Measurements from ENCODE around the gene EFHC1.

The EFHC1 gene

DNA sequence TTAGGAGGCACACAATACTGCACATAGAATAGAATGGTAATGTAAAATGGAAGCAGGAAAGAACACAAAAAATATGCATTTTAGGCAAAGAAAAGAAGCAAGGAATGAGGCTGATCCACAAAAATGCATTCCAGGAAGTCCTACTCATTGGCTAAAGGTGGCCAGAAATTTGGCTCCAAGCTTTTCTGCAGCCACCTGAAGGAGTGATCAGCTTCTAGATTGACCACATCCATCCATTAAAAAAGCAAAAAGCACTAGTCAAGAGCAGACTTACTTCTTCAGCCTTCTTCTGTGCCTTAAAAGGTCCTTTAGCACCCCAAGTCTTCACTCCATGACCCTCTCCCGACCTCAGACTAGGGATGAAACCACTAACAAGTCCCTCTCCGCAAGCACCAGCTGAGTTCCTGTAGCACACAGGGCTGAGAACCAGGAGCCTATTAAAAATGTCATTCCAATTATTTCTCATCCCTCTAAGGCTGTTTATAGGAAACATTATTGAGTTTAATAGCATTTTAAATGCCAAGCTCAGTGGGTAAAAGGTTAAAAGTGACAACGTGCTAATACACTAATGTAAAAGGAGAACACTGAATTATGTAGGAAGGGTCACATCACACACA lies 120.3 kb downstream of the EFHC1 start:
- no peak for ATAC-seq (replicated peaks)

GRCh38 chr6:52541135-52541534 lies 121.0 kb downstream of the EFHC1 start:
- Mint-ChIP-seq H3K4me3 (no peak overlapping the region), H3K4me1 (ENCODE audit: low read depth in 2 of 2) (peaks cover 36 to 55% of the 10 kb centered on the region in 2 donors), H3K36me3 (ENCODE audit: insufficient read depth) (peaks cover 6% of the 10 kb centered on the region), H3K9me3 (no peaks in the 10 kb centered on the region), H3K27me3 (no peaks in the 10 kb centered on the region), H3K27ac (no peak overlapping the region)
- ATAC-seq (replicated peaks): no peak
- DNase-seq: no peak

More for the DNA sequence above, 120.3 kb downstream of the EFHC1 start:
- Mint-ChIP-seq H3K4me3 (no peak overlapping the region), H3K27ac (no peak overlapping the region), H3K9me3 (no peaks in the 10 kb centered on the region), H3K36me3 (ENCODE audit: insufficient read depth) (peaks cover 7% of the 10 kb centered on the region), H3K27me3 (no peaks in the 10 kb centered on the region), H3K4me1 (ENCODE audit: low read depth in 2 of 2) (peaks cover 41 to 57% of the 10 kb centered on the region in 2 donors)
- no peak for DNase-seq

DNA sequence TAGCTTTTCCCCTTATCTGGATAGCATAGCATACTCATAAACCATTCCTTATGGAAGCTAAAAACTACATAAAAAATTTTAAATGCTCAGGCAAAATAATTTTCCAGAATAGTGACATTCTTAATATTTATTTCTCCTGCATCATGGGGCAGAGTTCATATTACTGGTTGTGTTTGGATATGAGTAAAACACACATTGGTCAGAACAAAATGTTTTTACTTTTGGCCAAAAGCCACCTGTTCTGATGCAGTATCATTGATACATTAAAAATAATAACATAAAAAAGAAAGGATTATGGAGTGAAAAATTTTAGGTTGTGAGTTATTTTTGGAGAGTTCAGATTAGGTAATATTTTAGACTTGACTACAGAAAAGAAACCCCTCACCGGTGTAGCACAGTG lies 123.1 kb downstream of the EFHC1 start:
- H3K27ac Mint-ChIP-seq: no peak overlapping the region
- no peaks in the 10 kb centered on the region for H3K27me3 Mint-ChIP-seq
- H3K9me3 Mint-ChIP-seq: no peaks in the 10 kb centered on the region
- ATAC-seq (replicated peaks) (no peak), DNase-seq (no peak)
- H3K36me3 Mint-ChIP-seq (ENCODE audit: insufficient read depth): peaks cover 6% of the 10 kb centered on the region
- no peak overlapping the region for H3K4me3 Mint-ChIP-seq
- peaks cover 36 to 61% of the 10 kb centered on the region in 2 donors for H3K4me1 Mint-ChIP-seq (ENCODE audit: low read depth in 2 of 2)

DNA sequence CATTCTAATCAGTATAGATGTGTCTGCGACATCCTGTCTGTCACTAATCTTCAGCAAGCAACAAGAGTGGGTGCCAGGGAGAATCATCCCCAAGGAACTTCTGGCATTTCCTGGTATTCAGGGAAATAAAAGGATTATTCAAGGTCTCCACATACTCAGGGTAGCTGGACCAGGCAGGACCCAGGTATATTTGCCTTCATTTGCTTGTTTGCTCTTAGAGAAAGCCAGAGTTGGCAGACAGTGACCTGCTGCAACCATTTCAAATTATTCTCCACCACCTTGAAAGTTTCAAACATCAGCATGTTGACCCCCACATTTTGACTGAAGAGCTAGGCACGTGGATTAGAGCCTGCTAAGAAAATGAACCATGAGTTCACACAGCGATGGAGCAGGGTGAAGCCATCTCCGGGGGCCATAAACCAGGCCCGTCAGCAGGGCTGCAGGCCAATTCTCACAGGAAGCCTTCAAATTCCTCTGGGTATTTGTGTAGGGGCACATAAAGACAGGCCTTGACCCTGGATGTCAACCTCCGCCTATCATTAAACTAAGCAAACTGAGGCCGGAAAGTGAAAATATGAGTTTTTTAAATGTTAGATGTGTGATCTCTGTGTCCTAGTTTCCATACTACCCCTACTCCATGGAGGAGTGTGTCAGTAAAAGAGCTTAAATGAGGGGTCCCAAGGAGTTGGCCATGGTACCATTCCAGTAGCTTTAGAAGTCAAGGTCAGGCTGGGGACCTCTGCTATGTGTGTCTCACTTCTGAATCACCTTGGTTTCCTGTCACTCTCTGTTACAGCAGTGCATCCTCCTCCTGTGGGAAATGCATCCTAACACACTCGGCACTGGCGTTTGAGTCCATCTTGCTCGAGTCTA lies 123.8 kb downstream of the EFHC1 start:
- H3K36me3 Mint-ChIP-seq (ENCODE audit: insufficient read depth): peaks cover 6% of the 10 kb centered on the region
- ATAC-seq (replicated peaks) (no peak), DNase-seq (no peak)
- H3K4me3 Mint-ChIP-seq: no peak overlapping the region
- H3K4me1 Mint-ChIP-seq (ENCODE audit: low read depth in 2 of 2): peaks cover 38 to 55% of the 10 kb centered on the region in 2 donors
- H3K9me3 Mint-ChIP-seq: no peaks in the 10 kb centered on the region
- no peak overlapping the region for H3K27ac Mint-ChIP-seq
- H3K27me3 Mint-ChIP-seq: no peaks in the 10 kb centered on the region

DNA sequence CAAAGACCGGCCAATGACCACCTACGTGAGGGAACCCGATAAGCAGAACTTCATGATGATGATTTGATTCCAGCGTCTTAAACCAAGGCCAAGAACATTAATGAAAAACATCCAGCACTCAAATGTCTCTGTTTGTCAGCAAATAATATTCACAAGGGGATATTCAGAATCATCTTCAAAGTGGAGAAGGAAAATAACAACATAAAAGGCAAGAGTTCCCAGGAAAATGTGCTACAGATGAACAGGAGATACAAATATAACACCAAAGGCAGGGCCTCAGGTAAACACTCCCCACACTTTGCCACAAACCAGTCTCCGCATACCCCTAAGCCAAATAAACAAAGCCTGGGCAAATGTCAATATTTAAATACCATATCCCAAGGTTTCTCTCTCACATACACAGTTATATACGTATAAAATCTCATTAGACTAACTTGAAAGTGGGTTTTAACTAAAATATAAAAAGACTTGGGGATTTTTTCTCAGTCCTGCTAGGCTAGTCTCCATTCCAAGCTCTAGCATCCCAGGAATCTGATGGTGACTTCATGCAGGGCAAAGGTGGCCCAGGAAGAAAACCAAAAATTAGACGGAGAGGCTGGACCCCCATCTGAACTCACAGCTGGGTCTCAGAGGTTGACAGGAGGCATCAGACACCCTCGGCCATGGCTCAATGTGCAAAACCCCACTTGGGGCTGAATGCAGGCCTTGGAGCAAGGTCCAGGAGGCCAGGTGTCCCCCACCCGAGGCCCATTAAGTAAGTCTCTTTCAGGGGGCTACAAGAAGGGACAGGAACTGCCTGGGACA lies 124.7 kb downstream of the EFHC1 start:
- Mint-ChIP-seq H3K4me1 (ENCODE audit: low read depth in 2 of 2) (peaks cover 38 to 53% of the 10 kb centered on the region in 2 donors), H3K36me3 (ENCODE audit: insufficient read depth) (peaks cover 6% of the 10 kb centered on the region)

GRCh38 chr6:52545406-52546119 lies 125.4 kb downstream of the EFHC1 start:
- Mint-ChIP-seq H3K4me3 (no peak overlapping the region), H3K27ac (peak overlapping the region; percentile 8 to 12), H3K27me3 (no peaks in the 10 kb centered on the region), H3K4me1 (ENCODE audit: low read depth in 2 of 2) (peaks cover 36 to 58% of the 10 kb centered on the region in 2 donors), H3K9me3 (no peaks in the 10 kb centered on the region), H3K36me3 (ENCODE audit: insufficient read depth) (peaks cover 6% of the 10 kb centered on the region)
- ATAC-seq (replicated peaks) (no peak), DNase-seq (no peak)

More for the DNA sequence above, 124.7 kb downstream of the EFHC1 start:
- DNase-seq (no peak), ATAC-seq (replicated peaks) (no peak)
- no peak overlapping the region for H3K4me3 Mint-ChIP-seq
- no peak overlapping the region for H3K27ac Mint-ChIP-seq
- H3K9me3 Mint-ChIP-seq: no peaks in the 10 kb centered on the region
- H3K27me3 Mint-ChIP-seq: no peaks in the 10 kb centered on the region

GRCh38 chr6:52546192-52546591 lies 126.0 kb downstream of the EFHC1 start:
- peak overlapping the region; percentile 8 to 12 for H3K27ac Mint-ChIP-seq
- H3K9me3 Mint-ChIP-seq: no peaks in the 10 kb centered on the region
- ATAC-seq (replicated peaks) (no peak), DNase-seq (no peak)
- H3K4me3 Mint-ChIP-seq: no peak overlapping the region
- peaks cover 6% of the 10 kb centered on the region for H3K36me3 Mint-ChIP-seq (ENCODE audit: insufficient read depth)
- peaks cover 40 to 63% of the 10 kb centered on the region in 2 donors for H3K4me1 Mint-ChIP-seq (ENCODE audit: low read depth in 2 of 2)
- H3K27me3 Mint-ChIP-seq: no peaks in the 10 kb centered on the region

DNA sequence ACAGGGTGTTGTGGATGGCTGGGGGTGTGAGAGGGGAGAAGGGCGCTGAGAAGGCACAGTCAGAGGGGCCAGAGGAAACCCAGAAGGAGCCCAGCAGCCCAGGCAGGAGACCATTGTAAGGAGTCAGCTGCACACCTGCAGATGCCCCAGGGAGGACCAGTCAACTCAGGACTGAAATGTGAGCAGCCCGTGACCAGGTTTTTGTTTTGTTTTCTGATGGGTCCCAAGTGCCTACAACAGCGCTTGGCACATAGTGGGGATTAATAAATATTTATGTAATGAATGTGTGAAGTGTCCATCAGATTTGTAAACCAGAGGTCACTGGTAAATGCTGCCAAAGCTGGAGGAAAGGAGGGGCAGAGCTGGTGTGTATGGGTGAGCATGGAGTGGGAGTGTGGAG lies 126.5 kb downstream of the EFHC1 start:
- no peaks in the 10 kb centered on the region for H3K9me3 Mint-ChIP-seq

DNA sequence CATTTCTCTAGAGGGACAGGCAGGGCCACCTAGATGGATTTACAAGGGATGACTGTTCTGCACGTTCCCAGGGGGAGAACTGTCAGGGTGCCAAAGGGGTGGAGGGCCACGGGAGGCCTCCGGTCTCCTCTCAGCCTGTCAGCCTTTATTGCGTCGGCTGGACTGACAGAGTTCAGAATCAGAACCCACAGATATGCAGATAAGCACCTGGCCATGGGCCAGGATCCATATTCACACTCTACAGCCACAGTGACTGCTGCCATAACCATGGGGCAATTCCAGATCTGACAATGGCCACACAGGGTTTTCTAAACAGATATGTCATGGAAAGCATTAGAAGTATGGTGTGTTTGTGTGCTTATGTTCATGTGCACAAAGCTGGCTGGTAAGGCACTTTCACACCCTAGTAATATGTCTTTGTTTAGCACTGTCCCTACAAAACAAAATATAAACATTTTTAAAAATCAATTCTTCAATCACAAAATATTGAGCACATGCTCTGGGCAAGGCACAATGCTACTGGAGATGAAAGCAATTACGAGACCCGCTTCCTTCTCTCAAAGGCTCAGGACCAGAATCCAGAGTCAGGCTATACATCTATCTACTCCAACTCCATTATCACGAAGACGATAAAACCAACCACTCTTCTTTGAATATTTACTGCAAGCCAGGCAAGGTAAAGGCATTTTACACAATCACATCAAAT lies 127.7 kb downstream of the EFHC1 start:
- DNase-seq: no peak
- Mint-ChIP-seq H3K4me1 (ENCODE audit: low read depth in 2 of 2) (peaks cover 50 to 77% of the 10 kb centered on the region in 2 donors), H3K4me3 (no peak overlapping the region), H3K27ac (peak overlapping the region in 1 of 2 donors; percentile 29), H3K9me3 (no peaks in the 10 kb centered on the region), H3K27me3 (no peaks in the 10 kb centered on the region), H3K36me3 (ENCODE audit: insufficient read depth) (peaks cover 6% of the 10 kb centered on the region)
- ATAC-seq (replicated peaks): no peak

More for the DNA sequence above, 126.5 kb downstream of the EFHC1 start:
- Mint-ChIP-seq H3K36me3 (ENCODE audit: insufficient read depth) (peaks cover 6% of the 10 kb centered on the region), H3K27me3 (no peaks in the 10 kb centered on the region), H3K4me1 (ENCODE audit: low read depth in 2 of 2) (peaks cover 41 to 68% of the 10 kb centered on the region in 2 donors), H3K27ac (peak overlapping the region in 1 of 2 donors; percentile 12), H3K4me3 (no peak overlapping the region)
- DNase-seq (no peak), ATAC-seq (replicated peaks) (no peak)

DNA sequence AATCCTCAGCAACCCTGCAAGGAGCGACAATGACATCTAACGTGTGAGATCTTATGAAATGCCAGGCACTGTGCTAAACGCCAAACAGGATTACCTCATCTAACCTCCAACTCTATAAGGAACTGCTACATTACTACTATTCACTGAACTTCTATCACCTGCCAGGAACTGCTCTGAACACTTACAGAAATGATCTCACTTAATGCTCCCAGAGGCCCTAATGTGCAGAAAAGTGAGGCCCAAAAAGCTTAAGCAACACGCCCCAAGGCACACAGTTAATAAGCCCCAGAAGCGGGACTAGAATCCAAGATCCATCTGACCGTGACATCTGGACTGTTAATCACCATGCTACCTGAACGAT lies 128.2 kb downstream of the EFHC1 start:
- Mint-ChIP-seq H3K9me3 (no peaks in the 10 kb centered on the region), H3K27ac (peak overlapping the region in 1 of 2 donors; percentile 29), H3K4me1 (ENCODE audit: low read depth in 2 of 2) (peaks cover 54 to 82% of the 10 kb centered on the region in 2 donors), H3K36me3 (ENCODE audit: insufficient read depth) (peaks cover 4% of the 10 kb centered on the region), H3K27me3 (no peaks in the 10 kb centered on the region), H3K4me3 (no peak overlapping the region)
- no peak for DNase-seq
- no peak for ATAC-seq (replicated peaks)

DNA sequence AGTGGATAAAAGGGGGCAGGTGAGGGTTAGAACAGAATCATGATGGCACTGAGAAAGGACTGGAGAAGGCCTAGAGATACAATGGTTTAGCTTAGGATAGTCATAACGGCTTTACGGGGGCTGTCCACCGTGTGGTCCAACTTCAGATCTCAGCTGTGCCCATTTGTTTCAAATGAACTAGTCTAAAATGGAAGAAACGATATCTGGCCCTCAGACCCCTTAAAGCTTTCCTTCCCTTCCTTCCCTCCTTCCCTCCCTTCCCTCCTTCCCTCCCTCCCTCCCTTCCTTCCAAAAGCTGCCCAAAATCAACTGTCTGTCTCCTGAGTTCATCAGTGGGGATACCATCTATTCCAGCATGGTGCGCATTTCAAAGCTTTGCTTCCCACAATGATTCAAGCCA lies 128.9 kb downstream of the EFHC1 start:
- no peak overlapping the region for H3K27ac Mint-ChIP-seq
- peaks cover 2% of the 10 kb centered on the region for H3K36me3 Mint-ChIP-seq (ENCODE audit: insufficient read depth)
- DNase-seq (no peak), ATAC-seq (replicated peaks) (no peak)
- no peaks in the 10 kb centered on the region for H3K27me3 Mint-ChIP-seq
- peaks cover 57 to 82% of the 10 kb centered on the region in 2 donors for H3K4me1 Mint-ChIP-seq (ENCODE audit: low read depth in 2 of 2)
- no peak overlapping the region for H3K4me3 Mint-ChIP-seq
- H3K9me3 Mint-ChIP-seq: no peaks in the 10 kb centered on the region

DNA sequence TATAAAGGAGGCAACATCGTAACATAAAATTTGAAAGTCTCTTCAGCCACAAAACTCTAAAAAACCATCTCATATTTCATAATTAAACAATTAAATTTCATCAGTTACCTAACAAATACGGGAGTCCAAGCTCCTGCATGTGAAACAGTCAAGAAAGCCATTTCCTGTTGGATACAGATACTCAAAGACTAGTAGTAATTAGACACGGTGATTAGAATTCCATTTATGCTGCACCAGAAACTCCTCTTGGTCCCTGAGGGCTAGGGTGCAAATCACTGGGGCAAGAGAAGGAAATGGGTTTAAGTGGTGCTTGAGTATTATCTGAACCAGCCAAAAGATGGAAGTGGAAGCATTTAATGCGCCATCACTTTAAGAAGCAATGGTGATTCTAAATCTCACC lies 129.3 kb downstream of the EFHC1 start:
- Mint-ChIP-seq H3K27me3 (no peaks in the 10 kb centered on the region), H3K4me3 (no peak overlapping the region), H3K4me1 (ENCODE audit: low read depth in 2 of 2) (peaks cover 54 to 79% of the 10 kb centered on the region in 2 donors), H3K9me3 (no peaks in the 10 kb centered on the region), H3K27ac (no peak overlapping the region), H3K36me3 (ENCODE audit: insufficient read depth) (peaks cover 2% of the 10 kb centered on the region)
- ATAC-seq (replicated peaks): no peak
- DNase-seq: no peak
